ENCODE data around the gene PREX1. TPM values are rescaled to one million over a fixed set of nuclear protein-coding genes. Genes with fewer than 3 reads are reported as not detected.

PREX1 gene
- total RNA-seq, 1 donor from 2014 or later, result 20.8 TPM

GRCh38 chr20:48694381-48694865, 133.4 kb downstream of the PREX1 start:
- Mint-ChIP-seq H3K36me3 (no peaks in the 10 kb centered on the region), H3K4me3 (no peak overlapping the region), H3K9me3 (no peaks in the 10 kb centered on the region), H3K27ac (no peak overlapping the region), H3K4me1 (ENCODE audit: unreplicated experiment) (peaks cover 14% of the 10 kb centered on the region), H3K27me3 (peaks cover under 1% of the 10 kb centered on the region)
- DNase-seq (ENCODE audit: extremely low spot score, unreplicated experiment), result no peak
- TF ChIP-seq, protein P1, sequence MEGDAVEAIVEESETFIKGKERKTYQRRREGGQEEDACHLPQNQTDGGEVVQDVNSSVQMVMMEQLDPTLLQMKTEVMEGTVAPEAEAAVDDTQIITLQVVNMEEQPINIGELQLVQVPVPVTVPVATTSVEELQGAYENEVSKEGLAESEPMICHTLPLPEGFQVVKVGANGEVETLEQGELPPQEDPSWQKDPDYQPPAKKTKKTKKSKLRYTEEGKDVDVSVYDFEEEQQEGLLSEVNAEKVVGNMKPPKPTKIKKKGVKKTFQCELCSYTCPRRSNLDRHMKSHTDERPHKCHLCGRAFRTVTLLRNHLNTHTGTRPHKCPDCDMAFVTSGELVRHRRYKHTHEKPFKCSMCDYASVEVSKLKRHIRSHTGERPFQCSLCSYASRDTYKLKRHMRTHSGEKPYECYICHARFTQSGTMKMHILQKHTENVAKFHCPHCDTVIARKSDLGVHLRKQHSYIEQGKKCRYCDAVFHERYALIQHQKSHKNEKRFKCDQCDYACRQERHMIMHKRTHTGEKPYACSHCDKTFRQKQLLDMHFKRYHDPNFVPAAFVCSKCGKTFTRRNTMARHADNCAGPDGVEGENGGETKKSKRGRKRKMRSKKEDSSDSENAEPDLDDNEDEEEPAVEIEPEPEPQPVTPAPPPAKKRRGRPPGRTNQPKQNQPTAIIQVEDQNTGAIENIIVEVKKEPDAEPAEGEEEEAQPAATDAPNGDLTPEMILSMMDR (conservative IDR thresholded peaks at IDR 0.05), result no peak

DNA sequence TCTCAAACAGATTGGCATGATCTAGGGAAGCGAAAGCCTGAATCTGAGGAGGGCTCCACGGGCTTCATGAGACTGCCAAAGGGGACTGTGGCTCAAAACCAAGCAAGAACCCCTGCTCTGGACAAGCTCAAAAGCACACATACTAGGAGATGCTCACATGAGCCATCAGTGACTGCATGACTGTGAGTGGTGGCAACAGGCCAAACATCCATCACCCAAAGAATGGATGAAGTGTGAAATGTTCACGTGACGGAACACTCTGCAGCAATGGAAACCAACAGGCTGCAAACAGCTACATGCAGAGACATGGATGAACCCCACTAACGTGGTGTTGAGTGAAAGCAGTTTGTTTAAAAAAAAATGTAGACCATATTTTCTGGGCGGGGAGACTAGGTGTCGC, 136.3 kb downstream of the PREX1 start:
- Mint-ChIP-seq H3K27me3 (no peaks in the 10 kb centered on the region), H3K36me3 (peaks cover 3% of the 10 kb centered on the region), H3K27ac (no peak overlapping the region), H3K4me3 (no peak overlapping the region), H3K4me1 (ENCODE audit: unreplicated experiment) (peaks cover 10% of the 10 kb centered on the region), H3K9me3 (no peaks in the 10 kb centered on the region)
- TF ChIP-seq, protein P1 (conservative IDR thresholded peaks at IDR 0.05), result no peak
- DNase-seq (ENCODE audit: extremely low spot score, unreplicated experiment), result no peak

GRCh38 chr20:48690888-48691287, 136.9 kb downstream of the PREX1 start:
- Mint-ChIP-seq H3K36me3 (peaks cover 3% of the 10 kb centered on the region), H3K4me1 (ENCODE audit: unreplicated experiment) (peaks cover 12% of the 10 kb centered on the region), H3K27me3 (no peaks in the 10 kb centered on the region), H3K4me3 (no peak overlapping the region), H3K27ac (no peak overlapping the region), H3K9me3 (no peaks in the 10 kb centered on the region)
- no peak for DNase-seq (ENCODE audit: extremely low spot score, unreplicated experiment)
- TF ChIP-seq, protein P1 (conservative IDR thresholded peaks at IDR 0.05), result no peak

- no peak overlapping the region for H3K4me3 Mint-ChIP-seq
- no peak for DNase-seq (ENCODE audit: extremely low spot score, unreplicated experiment)
- TF ChIP-seq, protein P1 (conservative IDR thresholded peaks at IDR 0.05), result no peak
- no peaks in the 10 kb centered on the region for H3K27me3 Mint-ChIP-seq
- H3K27ac Mint-ChIP-seq, result no peak overlapping the region
- peaks cover 18% of the 10 kb centered on the region for H3K4me1 Mint-ChIP-seq (ENCODE audit: unreplicated experiment)
- peaks cover 3% of the 10 kb centered on the region for H3K36me3 Mint-ChIP-seq
- H3K9me3 Mint-ChIP-seq, result no peaks in the 10 kb centered on the region
These were observed 137.8 kb downstream of the PREX1 start for GRCh38 chr20:48689874-48690571.

DNA sequence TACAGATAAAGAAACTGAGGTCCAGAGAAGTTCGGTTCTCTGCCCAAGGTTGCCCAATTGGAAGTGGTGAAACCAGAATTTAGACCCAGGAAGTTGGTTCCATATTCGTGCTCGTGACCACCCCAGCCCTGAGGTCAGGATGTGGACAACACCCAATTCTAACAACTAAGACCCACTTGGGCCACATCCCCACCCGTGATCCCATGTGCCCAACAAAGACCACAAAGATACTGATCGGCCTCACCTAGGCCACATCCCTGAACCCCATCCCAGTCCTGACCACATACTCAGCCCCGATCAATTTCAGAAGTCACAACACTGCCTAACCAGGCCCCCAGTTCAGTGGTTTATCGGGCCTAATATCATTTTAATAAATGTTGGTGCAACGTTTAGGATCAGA, 138.4 kb downstream of the PREX1 start:
- no peak for DNase-seq (ENCODE audit: extremely low spot score, unreplicated experiment)
- Mint-ChIP-seq H3K36me3 (peaks cover 3% of the 10 kb centered on the region), H3K4me3 (no peak overlapping the region), H3K4me1 (ENCODE audit: unreplicated experiment) (peaks cover 23% of the 10 kb centered on the region), H3K9me3 (no peaks in the 10 kb centered on the region), H3K27me3 (no peaks in the 10 kb centered on the region), H3K27ac (no peak overlapping the region)
- TF ChIP-seq, protein P1 (conservative IDR thresholded peaks at IDR 0.05), result no peak

Data from type B pancreatic cell (in vitro differentiated cells).